A549 (cell line): Measurements from ENCODE around the gene HSPB9. TPM values are rescaled to one million over a fixed set of nuclear protein-coding genes. Genes with fewer than 3 reads are reported as not detected.

Source experiments
- ATAC-seq, 2 experiments: fragments of 200-7000 bp in 1 of 2; fragments of >200 bp in 1 of 2; cut with Nextera tagmentation in 1 of 2; cut with Tn5 transposase in 1 of 2; 3 replicates each; pipeline versions ENCODE4 v1.8.0 to v1.9.1; 2018 to 2020; ENCODE audit warnings: mild to moderate bottlenecking in 1 of 2, moderate library complexity in 1 of 2
- CTCF ChIA-PET: fragments of 300-600 bp; sonication (Branson Sonifier 250); formaldehyde crosslinking; extraction: SDS; loops from one replicate; lab custom pipeline; 2021; ENCODE audit warnings: antibody characterized with exemption, inconsistent platforms; lab: Yijun Ruan, JAX
- POLR2A ChIA-PET: fragments of 350-600 bp; formaldehyde crosslinking; extraction: SDS; loops from one replicate; lab custom pipeline; 2021; ENCODE audit warnings: antibody characterized with exemption, inconsistent platforms; lab: Yijun Ruan, JAX
- DNase-seq, 2 experiments: peaks; one replicate each; pipeline versions ENCODE4 v3.0.0 to v3.0.0-alpha.2; 2011 to 2016; ENCODE audit warnings: low read depth in 1 of 2, low spot score in 1 of 2
- FAIRE-seq: peaks from 2 replicates; lab custom pipeline; 2011; peaks lifted over from hg19 to GRCh38; lab: Jason Lieb, UNC
- H3K27ac ChIP-seq, 2 experiments: fragments of >200 bp; sonication (Bioruptor Twin); formaldehyde crosslinking; 3 replicates each; pipeline ENCODE4 v1.5.1; 2016 to 2017
- H3K4me1 ChIP-seq: fragments of >200 bp; sonication (Bioruptor Twin); formaldehyde crosslinking; 3 replicates; pipeline ENCODE4 v1.6.1; 2016
- H3K4me2 ChIP-seq: fragments of >200 bp; sonication (Bioruptor Twin); formaldehyde crosslinking; 3 replicates; pipeline ENCODE4 v1.6.1; 2016
- H3K4me3 ChIP-seq: fragments of >200 bp; sonication (Bioruptor Twin); formaldehyde crosslinking; 3 replicates; pipeline ENCODE4 v1.5.1; 2016
- H3K9me3 ChIP-seq: fragments of >200 bp; sonication (Bioruptor Twin); formaldehyde crosslinking; 3 replicates; pipeline ENCODE4 v1.6.1; 2016
- ATOH8 ChIP-seq: fragments of 250-450 bp; sonication (Bioruptor Pico); IDR thresholded peaks from 2 replicates; pipeline ENCODE4 v1.5.0; 2020; ENCODE audit warnings: low read depth, mild to moderate bottlenecking, moderate library complexity
- BCL3 ChIP-seq: fragments of >200 bp; sonication (Bioruptor Twin); formaldehyde crosslinking; IDR thresholded peaks from 3 replicates; pipeline ENCODE4 v1.6.1; 2016
- BHLHE40 ChIP-seq: IDR thresholded peaks from 2 replicates; pipeline ENCODE4 v1.6.1; 2012; ENCODE audit warnings: low read depth, low read length, inconsistent platforms
- CEBPB ChIP-seq, 2 experiments: fragments of >200 bp in 1 of 2; sonication (Bioruptor Twin) in 1 of 2; formaldehyde crosslinking in 1 of 2; IDR thresholded peaks; 2 replicates each; pipeline ENCODE4 v1.6.1; 2012 to 2016
- CHD2 ChIP-seq: fragments of 150-350 bp; IDR thresholded peaks from 2 replicates; pipeline ENCODE4 v1.6.1; 2014; ENCODE audit warnings: low read length; ENCODE audit not compliant: partially characterized antibody
- EP300 ChIP-seq, 2 experiments: fragments of >200 bp; sonication (Bioruptor Twin); formaldehyde crosslinking; IDR thresholded peaks; 2 replicates in 1 of 2; 3 replicates in 1 of 2; pipeline ENCODE4 v1.6.1; 2016 to 2017
- FOSB ChIP-seq: fragments of 250-450 bp; sonication (Bioruptor Pico); IDR thresholded peaks from 2 replicates; pipeline ENCODE4 v1.5.0; 2020; ENCODE audit warnings: mild to moderate bottlenecking, moderate library complexity
- FOXS1 ChIP-seq: fragments of 250-450 bp; sonication (Bioruptor Pico); IDR thresholded peaks from 2 replicates; pipeline ENCODE4 v1.5.0; 2020; ENCODE audit warnings: mild to moderate bottlenecking, moderate library complexity
- HDAC2 ChIP-seq: fragments of 200-600 bp; sonication (generic); IDR thresholded peaks from 2 replicates; pipeline ENCODE4 v1.6.1; 2016
- HEYL ChIP-seq: fragments of 250-450 bp; sonication (Bioruptor Pico); IDR thresholded peaks from 2 replicates; pipeline ENCODE4 v1.8.0; 2021; ENCODE audit warnings: mild to moderate bottlenecking, moderate library complexity
- HOXB13 ChIP-seq: fragments of 250-450 bp; sonication (Bioruptor Pico); IDR thresholded peaks from 2 replicates; pipeline ENCODE4 v1.5.0; 2020; ENCODE audit warnings: low read depth, mild to moderate bottlenecking, moderate library complexity
- JUNB ChIP-seq: fragments of >200 bp; sonication (Bioruptor Twin); formaldehyde crosslinking; IDR thresholded peaks from 2 replicates; pipeline ENCODE4 v1.6.1; 2016
- MAX ChIP-seq: IDR thresholded peaks from 2 replicates; pipeline ENCODE4 v1.6.1; 2012
- NFE2L2 ChIP-seq: fragments of 150-350 bp; conservative IDR thresholded peaks from 2 replicates; pipeline ENCODE4 v1.6.1; 2014; ENCODE audit warnings: low read length
- POLR2AphosphoS2 ChIP-seq: conservative IDR thresholded peaks from 2 replicates; pipeline ENCODE4 v1.6.1; 2012; ENCODE audit warnings: low read length, improper control_type of control experiment, inconsistent platforms
- RAD21 ChIP-seq, 2 experiments: fragments of >200 bp in 1 of 2; sonication (Bioruptor Twin) in 1 of 2; formaldehyde crosslinking in 1 of 2; IDR thresholded peaks in 1 of 2; conservative IDR thresholded peaks in 1 of 2; 2 replicates in 1 of 2; 3 replicates in 1 of 2; pipeline ENCODE4 v1.6.1; 2012 to 2018; ENCODE audit warnings: inconsistent platforms in 1 of 2
- RARB ChIP-seq: fragments of 250-450 bp; sonication (Bioruptor Pico); IDR thresholded peaks from 2 replicates; pipeline ENCODE4 v1.8.0; 2021; ENCODE audit warnings: mild to moderate bottlenecking, moderate library complexity
- RCOR1 ChIP-seq: fragments of 150-350 bp; IDR thresholded peaks from 2 replicates; pipeline ENCODE4 v1.6.1; 2014; ENCODE audit warnings: antibody characterized with exemption, low read length, low read depth
- SMC3 ChIP-seq: fragments of >200 bp; sonication (Bioruptor Twin); formaldehyde crosslinking; IDR thresholded peaks from 3 replicates; pipeline ENCODE4 v1.6.1; 2018; ENCODE audit warnings: inconsistent platforms
- WGBS: methylation state at CpG from one replicate; pipeline ENCODE4 v1.1.6; 2017; ENCODE audit errors: missing lambda C conversion rate; 5-methylcytosine and 5-hydroxymethylcytosine counted together
- polyA plus RNA-seq, 4 experiments: library from polyadenylated mRNA; depleted of rRNA in 3 of 4; stranded (reverse); fragments of >200 nt; fragmentation: RNase III in 1 of 4; extraction: RNeasy Plus Mini Kit Qiagen cat#74134 plus additional on column Dnase treatment in 1 of 4; gene quantifications; 2 replicates in 3 of 4; 3 replicates in 1 of 4; pipeline ENCODE4 v1.2.3, GENCODE V29; 2011 to 2017
- TF ChIP-seq, protein P1 (sequence below): fragments of >200 bp; sonication (Bioruptor Twin); formaldehyde crosslinking; IDR thresholded peaks from 3 replicates; pipeline ENCODE4 v1.5.1; 2016
- TF ChIP-seq, protein P2 (sequence below): fragments of 150-350 bp; IDR thresholded peaks from 2 replicates; pipeline ENCODE4 v1.6.1; 2014; ENCODE audit warnings: low read depth, mild to moderate bottlenecking, low read length
- TF ChIP-seq, protein P3 (sequence below): fragments of >200 bp; sonication (Bioruptor Twin); formaldehyde crosslinking; IDR thresholded peaks from 2 replicates; pipeline ENCODE4 v1.6.1; 2016

The HSPB9 gene
- polyA plus RNA-seq, 2 of the 4 experiments (the other 2 are of a cell fraction), result 0.04 TPM; not detected in 1

DNA sequence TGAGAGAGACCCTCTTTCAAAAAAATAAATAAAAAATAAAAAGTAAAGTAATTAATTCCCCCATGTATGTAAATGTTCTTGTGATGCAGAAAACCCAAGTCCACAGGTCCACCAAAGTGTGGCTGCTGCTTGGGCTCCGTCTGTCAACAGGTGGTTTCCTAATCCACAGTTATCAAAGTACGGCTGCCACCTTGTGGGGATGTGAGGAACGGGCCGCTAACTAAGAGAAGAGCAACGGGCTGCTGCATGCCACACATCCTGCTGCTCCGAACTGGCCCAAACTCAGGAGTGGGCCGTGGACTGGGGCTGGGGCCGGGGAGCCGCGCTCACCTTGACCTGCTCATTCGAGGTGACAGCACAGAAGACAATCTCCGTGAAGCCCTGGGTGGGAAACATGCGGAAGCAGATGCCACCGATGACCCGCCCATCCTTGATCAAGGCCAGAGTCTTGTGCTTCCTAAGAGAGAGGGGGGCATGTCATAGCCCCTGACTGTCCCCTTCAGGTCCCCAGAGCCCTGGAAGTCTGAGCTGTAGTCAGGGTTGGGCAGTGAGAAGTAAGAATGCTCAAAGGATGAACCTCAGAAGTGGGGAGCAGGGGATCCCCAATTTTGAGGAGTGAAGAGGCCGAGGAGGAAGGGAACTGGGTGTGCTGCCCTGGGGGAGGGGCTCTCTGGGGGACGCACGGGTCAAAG lies 5.8 kb upstream of the HSPB9 start:
- 26% methylated on average over 18 of the region's 18 CpGs for WGBS
- Histone ChIP-seq H3K4me1 (peaks cover 22% of the 10 kb centered on the region), H3K4me3 (no peak overlapping the region), H3K9me3 (no peaks in the 10 kb centered on the region), H3K27ac (no peak overlapping the region; a peak in 1 of 6 replicates), H3K4me2 (no peak overlapping the region)
- TF ChIP-seq CEBPB (IDR thresholded peaks at IDR 0.05) (peak in 1 of 2 experiments; percentile 72; a peak in 1 of 4 replicates), HOXB13 (CRISPR knock-in tag) (no peak), SMC3 (peak; percentile 91), EP300 (IDR thresholded peaks at IDR 0.05) (no peak), RAD21 (conservative IDR thresholded peaks at IDR 0.05 in 1 of 2, IDR thresholded peaks at IDR 0.05 in 1 of 2) (peak; percentile 92 to 94), MAX (0 out of 2 replicates have a peak, but pooled peaks have one; percentile 41)
- TF ChIP-seq, protein P1, sequence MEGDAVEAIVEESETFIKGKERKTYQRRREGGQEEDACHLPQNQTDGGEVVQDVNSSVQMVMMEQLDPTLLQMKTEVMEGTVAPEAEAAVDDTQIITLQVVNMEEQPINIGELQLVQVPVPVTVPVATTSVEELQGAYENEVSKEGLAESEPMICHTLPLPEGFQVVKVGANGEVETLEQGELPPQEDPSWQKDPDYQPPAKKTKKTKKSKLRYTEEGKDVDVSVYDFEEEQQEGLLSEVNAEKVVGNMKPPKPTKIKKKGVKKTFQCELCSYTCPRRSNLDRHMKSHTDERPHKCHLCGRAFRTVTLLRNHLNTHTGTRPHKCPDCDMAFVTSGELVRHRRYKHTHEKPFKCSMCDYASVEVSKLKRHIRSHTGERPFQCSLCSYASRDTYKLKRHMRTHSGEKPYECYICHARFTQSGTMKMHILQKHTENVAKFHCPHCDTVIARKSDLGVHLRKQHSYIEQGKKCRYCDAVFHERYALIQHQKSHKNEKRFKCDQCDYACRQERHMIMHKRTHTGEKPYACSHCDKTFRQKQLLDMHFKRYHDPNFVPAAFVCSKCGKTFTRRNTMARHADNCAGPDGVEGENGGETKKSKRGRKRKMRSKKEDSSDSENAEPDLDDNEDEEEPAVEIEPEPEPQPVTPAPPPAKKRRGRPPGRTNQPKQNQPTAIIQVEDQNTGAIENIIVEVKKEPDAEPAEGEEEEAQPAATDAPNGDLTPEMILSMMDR, result peak; percentile 90
- peak; percentile 55 to 66 for ATAC-seq
- POLR2A ChIA-PET, result interaction anchor here (0.5 kb wide), 1 partner anchor 341 kb away, joined by 4 read pairs; no protein-coding TSS in a partner anchor
- peak; percentile 65 for FAIRE-seq
- CTCF ChIA-PET, result interaction anchor here (0.6 to 39.5 kb wide), 33 partner anchors 7 to 383 kb away, joined by 3 to 658 read pairs (median 4); partner anchors contain the start of genes CNP, DNAJC7, GHDC and HAP1
- peak; percentile 86 to 89 for DNase-seq

DNA sequence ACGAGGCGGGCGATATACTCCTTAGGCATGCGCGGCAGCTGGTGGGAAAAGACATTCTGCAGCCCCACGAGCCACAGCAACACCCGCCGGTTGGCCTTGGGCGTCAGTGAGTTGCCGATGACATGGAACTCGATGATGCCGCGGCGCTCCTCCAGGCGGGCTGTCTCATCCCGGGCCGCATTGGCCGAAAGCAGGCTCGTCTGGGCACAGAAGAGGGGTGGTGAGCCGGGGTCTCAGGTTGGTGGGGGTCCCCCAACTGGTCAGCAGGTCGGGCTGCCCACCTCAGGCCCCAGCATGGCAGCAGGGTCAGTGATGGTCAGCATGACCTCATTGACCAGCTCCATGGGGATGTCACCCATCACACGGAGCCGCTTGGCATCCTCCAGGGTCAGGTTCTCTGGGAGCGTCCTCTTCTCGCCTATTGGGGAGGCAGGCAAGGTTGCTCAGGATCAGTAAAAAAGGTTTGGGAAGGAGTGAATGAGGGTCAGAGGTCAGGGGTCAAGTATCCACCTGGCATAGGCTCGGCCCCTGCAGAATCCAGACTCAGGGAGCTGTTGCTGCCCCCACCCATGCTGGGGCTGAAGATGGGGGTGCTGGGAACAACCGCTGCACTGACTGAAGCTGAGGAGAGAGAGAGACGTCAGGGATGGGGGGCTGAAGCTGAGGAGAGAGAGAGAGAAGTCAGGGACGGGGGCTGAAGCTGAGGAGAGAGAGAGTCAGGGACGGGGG lies 5.0 kb upstream of the HSPB9 start:
- Histone ChIP-seq H3K27ac (no peak overlapping the region), H3K9me3 (no peaks in the 10 kb centered on the region), H3K4me1 (peaks cover 19% of the 10 kb centered on the region), H3K4me3 (no peak overlapping the region), H3K4me2 (no peak overlapping the region)
- ChIA-PET CTCF (interaction anchor here (0.7 to 39.5 kb wide), 38 partner anchors 9 to 402 kb away, joined by 3 to 658 read pairs (median 4); partner anchors contain the start of genes CNP, DNAJC7, GHDC and HAP1), POLR2A (interaction anchor here (0.5 kb wide), 1 partner anchor 340 kb away, joined by 4 read pairs; no protein-coding TSS in a partner anchor)
- DNase-seq (no peak), ATAC-seq (no peak), FAIRE-seq (no peak)
- 85% methylated on average over 27 of the region's 30 CpGs for WGBS
- TF ChIP-seq JUNB (no peak), MAX (no peak), HEYL (CRISPR knock-in tag) (no peak), NFE2L2 (no peak), SMC3 (no peak), BCL3 (no peak), HDAC2 (no peak), RARB (no peak), FOSB (no peak), POLR2AphosphoS2 (no peak), ATOH8 (no peak), RCOR1 (no peak), CHD2 (no peak), FOXS1 (no peak), BHLHE40 (no peak)
- TF ChIP-seq, protein P2, sequence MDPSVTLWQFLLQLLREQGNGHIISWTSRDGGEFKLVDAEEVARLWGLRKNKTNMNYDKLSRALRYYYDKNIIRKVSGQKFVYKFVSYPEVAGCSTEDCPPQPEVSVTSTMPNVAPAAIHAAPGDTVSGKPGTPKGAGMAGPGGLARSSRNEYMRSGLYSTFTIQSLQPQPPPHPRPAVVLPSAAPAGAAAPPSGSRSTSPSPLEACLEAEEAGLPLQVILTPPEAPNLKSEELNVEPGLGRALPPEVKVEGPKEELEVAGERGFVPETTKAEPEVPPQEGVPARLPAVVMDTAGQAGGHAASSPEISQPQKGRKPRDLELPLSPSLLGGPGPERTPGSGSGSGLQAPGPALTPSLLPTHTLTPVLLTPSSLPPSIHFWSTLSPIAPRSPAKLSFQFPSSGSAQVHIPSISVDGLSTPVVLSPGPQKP, result no peak
- TF ChIP-seq, protein P3, sequence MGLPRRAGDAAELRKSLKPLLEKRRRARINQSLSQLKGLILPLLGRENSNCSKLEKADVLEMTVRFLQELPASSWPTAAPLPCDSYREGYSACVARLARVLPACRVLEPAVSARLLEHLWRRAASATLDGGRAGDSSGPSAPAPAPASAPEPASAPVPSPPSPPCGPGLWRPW, result no peak
